ENCODE data around the gene CCNJ. TPM values are rescaled to one million over a fixed set of nuclear protein-coding genes. Genes with fewer than 3 reads are reported as not detected.
A peak's percentile ranks its signal among the peaks of the same experiment; 100 is the strongest.

CCNJ gene
- total RNA-seq, 2 donors from 2014 or later = 2.2 to 3.3 TPM

DNA sequence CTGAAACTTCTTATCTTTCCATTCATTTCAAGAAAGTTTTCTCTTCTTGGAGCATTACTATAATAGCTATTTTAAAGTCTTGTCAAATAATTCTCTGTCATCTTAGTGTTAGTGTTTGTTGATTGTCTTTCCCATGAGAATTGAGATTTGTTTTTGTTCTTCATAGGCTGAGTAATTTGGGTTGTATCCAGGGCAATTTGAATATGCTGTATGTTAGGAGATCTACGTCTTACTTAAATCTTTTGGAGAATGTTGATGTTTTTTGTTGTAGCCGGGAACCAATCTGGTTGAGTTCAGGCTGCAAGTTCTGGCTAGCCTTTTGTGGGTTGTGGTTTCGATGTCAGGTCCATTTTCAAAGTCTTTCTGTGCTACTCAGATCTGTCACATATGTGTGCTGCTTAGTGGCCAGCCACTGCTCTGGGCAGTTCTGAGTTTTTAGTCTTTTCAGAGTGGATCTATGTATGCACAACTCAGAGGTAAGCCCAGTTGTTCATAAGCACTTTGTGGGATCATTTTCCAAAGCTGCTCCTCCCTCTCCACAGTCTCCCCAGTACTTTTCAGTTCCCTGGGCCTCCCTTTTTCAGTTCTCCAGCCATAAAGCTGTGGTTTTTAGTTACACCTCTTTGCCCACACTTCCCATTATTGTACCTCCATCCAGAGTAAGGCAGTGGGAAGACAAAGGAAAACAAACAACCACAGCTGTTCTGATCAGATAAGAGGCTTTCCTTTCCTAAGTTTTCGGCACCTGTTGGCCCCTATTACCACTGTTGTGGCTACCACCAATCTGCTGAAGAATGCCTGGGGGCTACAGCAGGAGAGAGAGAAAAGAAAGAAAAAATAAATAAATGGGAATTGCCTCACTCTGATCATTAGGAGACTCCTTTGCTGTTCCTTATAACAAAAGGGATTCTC is 4.7 kb upstream of the CCNJ start:
- no peak for DNase-seq (ENCODE audit: low spot score)
- H3K27ac ChIP-seq = no peak overlapping the region
- no peak for TF ChIP-seq CTCF (IDR thresholded peaks at IDR 0.05)

DNA sequence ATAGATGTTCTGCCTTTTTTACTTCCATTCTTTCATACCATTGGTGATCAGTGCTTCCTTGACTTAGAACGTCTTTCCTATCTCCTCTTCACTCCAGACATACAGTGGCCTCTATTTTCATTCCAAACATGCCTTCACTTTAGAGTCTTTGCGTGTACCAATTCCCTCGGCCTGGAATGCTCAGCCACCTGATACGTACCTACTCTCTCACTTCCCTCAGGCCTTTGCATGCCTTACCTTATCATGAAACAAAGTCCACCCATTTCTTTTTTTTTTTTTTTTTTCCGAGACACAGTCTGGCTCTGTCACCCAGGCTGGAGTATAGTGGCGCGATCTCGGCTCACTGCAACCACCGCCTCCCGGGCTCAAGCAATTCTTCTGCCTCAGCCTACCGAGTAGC is 2.2 kb upstream of the CCNJ start:
- no peak for DNase-seq (ENCODE audit: low spot score)
- H3K9me3 ChIP-seq = no peaks in the 10 kb centered on the region
- TF ChIP-seq CTCF (IDR thresholded peaks at IDR 0.05) = no peak
- H3K4me3 ChIP-seq = no peak overlapping the region
- no peak overlapping the region for H3K27ac ChIP-seq
- H3K27me3 ChIP-seq = no peaks in the 10 kb centered on the region
- H3K36me3 ChIP-seq = no peaks in the 10 kb centered on the region
- H3K4me1 ChIP-seq = peaks cover 0 to 14% of the 10 kb centered on the region in 2 donors

More for the DNA sequence above, 4.7 kb upstream of the CCNJ start:
- Histone ChIP-seq H3K4me1 (peaks cover 0 to 5% of the 10 kb centered on the region in 2 donors), H3K36me3 (no peaks in the 10 kb centered on the region), H3K4me3 (no peak overlapping the region), H3K27me3 (no peaks in the 10 kb centered on the region), H3K9me3 (no peaks in the 10 kb centered on the region)

- no peak for TF ChIP-seq CTCF (IDR thresholded peaks at IDR 0.05)
- DNase-seq (ENCODE audit: low spot score) = peak; percentile 67
- H3K27me3 ChIP-seq = no peaks in the 10 kb centered on the region
- H3K9me3 ChIP-seq = no peaks in the 10 kb centered on the region
- peak overlapping the region; percentile 76 to 83 for H3K27ac ChIP-seq
- H3K4me3 ChIP-seq = peak overlapping the region; percentile 66 to 87
- H3K4me1 ChIP-seq = peaks cover 0 to 14% of the 10 kb centered on the region in 2 donors
- no peaks in the 10 kb centered on the region for H3K36me3 ChIP-seq
Observed at GRCh38 chr10:96043893-96044715, 721 bp downstream of the CCNJ start.

DNA sequence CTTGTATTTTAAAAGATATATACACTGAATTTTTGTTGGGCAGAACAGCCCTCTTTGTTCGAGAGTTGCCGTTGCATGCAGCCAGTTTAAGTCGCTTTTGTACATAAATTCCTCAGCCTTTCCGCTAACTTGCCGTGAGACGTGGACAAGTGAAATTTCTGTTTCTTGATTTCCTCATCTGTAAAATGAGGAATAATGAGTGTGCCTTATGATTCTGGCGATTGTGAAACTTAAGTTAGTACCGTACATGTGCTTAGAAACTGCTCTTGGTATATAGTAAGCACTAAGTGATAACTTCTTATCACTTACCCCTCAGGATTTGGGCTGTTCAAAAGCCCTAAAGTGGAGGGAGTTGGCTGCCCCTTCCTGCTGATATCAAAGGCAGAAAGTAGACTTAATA is 1.4 kb downstream of the CCNJ start:
- Histone ChIP-seq H3K27ac (peak overlapping the region in 1 of 2 donors; percentile 83), H3K27me3 (no peaks in the 10 kb centered on the region), H3K4me1 (peaks cover 0 to 14% of the 10 kb centered on the region in 2 donors), H3K9me3 (no peaks in the 10 kb centered on the region), H3K4me3 (peak overlapping the region; percentile 66 to 87), H3K36me3 (no peaks in the 10 kb centered on the region)
- DNase-seq (ENCODE audit: low spot score) = no peak
- no peak for TF ChIP-seq CTCF (IDR thresholded peaks at IDR 0.05)

DNA sequence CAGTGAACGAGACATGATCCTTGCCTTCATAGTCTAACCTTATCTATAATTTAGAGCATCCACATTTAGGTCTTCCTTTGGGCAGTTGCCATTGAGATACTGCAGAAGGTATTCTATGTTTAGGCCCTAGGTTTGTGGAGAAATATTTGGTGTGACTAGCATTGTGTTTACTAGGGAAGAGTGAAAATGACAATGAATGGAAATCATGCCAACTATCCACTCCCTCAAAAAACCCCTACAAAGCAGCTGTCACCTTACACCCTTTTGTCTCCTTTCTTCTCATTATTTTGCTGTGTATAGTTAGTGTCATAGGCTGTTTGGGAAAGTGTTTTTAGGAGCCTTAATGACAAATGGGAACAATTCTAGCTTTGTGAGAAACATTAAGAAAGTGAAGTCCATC is 3.2 kb downstream of the CCNJ start:
- no peaks in the 10 kb centered on the region for H3K9me3 ChIP-seq
- H3K27ac ChIP-seq = no peak overlapping the region
- peaks cover 0 to 14% of the 10 kb centered on the region in 2 donors for H3K4me1 ChIP-seq
- no peak overlapping the region for H3K4me3 ChIP-seq
- peaks cover 13% of the 10 kb centered on the region for H3K36me3 ChIP-seq
- TF ChIP-seq CTCF (IDR thresholded peaks at IDR 0.05) = no peak
- no peaks in the 10 kb centered on the region for H3K27me3 ChIP-seq
- no peak for DNase-seq (ENCODE audit: low spot score)

All from right atrium auricular region (tissue), 2 donors.